ENCODE results near the gene TBC1D2B.
"Not testable (repeated sequence)": the region's sequence is repeated elsewhere in the genome, so short reads cannot be mapped to it uniquely, and the experiment has no call there.

DNA sequence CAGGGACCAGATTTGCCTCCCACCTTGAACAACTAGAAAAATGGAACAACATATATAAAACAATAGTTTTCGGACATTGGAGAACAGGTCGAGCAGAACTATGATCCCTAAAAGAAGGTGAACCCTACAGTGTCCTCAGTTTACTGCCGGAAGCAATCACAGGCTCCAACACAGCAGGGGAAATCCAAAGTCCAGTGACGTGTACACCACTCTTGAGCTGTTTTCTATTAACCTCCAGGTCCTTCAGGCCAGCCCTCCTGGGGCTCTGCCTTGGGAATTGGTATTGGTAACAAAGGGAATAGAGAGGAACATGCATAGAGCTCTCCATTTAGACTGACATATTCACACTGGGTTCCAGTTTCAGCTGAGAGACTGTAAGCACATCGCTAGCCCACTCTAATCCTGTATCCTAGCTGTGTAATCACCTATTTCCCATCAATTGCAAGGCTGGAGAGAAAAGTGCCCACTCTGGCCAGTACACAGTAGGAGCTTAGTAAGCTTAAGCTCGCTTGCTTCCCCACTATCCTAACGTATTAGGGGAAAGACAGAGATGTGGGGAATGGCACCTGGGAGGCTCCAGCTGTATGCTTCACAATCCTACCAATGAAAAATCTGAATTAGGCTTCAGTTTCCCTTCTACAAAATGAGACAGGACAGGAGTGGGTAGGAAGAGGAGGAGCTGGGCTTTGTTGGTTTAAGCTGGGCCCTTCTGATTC lies 118.6 kb downstream of the TBC1D2B start:
- TF ChIP-seq EP300 (conservative IDR thresholded peaks at IDR 0.05; ENCODE audit: poor library complexity, severe bottlenecking); CTCF (IDR thresholded peaks at IDR 0.05; ENCODE audit: poor library complexity, severe bottlenecking); POLR2AphosphoS5 (IDR thresholded peaks at IDR 0.05); REST (IDR thresholded peaks at IDR 0.05; ENCODE audit: borderline replicate concordance); SMC3 (conservative IDR thresholded peaks at IDR 0.05; ENCODE audit: poor library complexity); TAF1 (IDR thresholded peaks at IDR 0.05; ENCODE audit: low read depth): not testable (repeated sequence)

Data from neural cell (in vitro differentiated cells).